SU-DHL-6 (cell line): ENCODE data around the gene TUBA4A.

Source experiments
- H2AFZ ChIP-seq: fragments of 200-600 bp; sonication (generic); 2 replicates; pipeline ENCODE4 v1.6.1; 2014; ENCODE audit warnings: low read depth, mild to moderate bottlenecking, moderate library complexity, mixed read lengths, antibody characterized with exemption, low read length; ENCODE audit not compliant: severe bottlenecking
- H3F3A ChIP-seq: fragments of 200-600 bp; shearing (Covaris generic); 2 replicates; pipeline ENCODE4 v1.6.0; 2016; ENCODE audit warnings: antibody characterized with exemption, mild to moderate bottlenecking; ENCODE audit not compliant: insufficient read depth
- H3K27ac ChIP-seq: fragments of 200-600 bp; sonication (generic); 2 replicates; pipeline ENCODE4 v1.5.1; 2016; ENCODE audit warnings: low read depth, mild to moderate bottlenecking, low read length, moderate library complexity, mixed read lengths
- H3K27me3 ChIP-seq: fragments of 200-600 bp; sonication (generic), shearing (Covaris generic); 2 replicates; pipeline ENCODE4 v1.6.0; 2014; ENCODE audit warnings: mild to moderate bottlenecking, low read length
- H3K36me3 ChIP-seq: fragments of 200-600 bp; sonication (generic); 2 replicates; pipeline ENCODE4 v1.6.1; 2014; ENCODE audit warnings: mild to moderate bottlenecking, low read length, mixed read lengths
- H3K4me2 ChIP-seq: fragments of 300-600, 200-600 bp; shearing (Covaris generic), sonication (generic); 2 replicates; pipeline ENCODE4 v1.6.0; 2014; ENCODE audit warnings: low read length, low read depth, mild to moderate bottlenecking; ENCODE audit not compliant: poor library complexity, severe bottlenecking
- H3K4me3 ChIP-seq: fragments of 200-600 bp; sonication (generic); 2 replicates; pipeline ENCODE4 v1.5.1; 2014; ENCODE audit warnings: antibody characterized with exemption, low read length, mild to moderate bottlenecking, mixed read lengths; ENCODE audit not compliant: insufficient read depth, poor library complexity, severe bottlenecking
- H3K79me2 ChIP-seq: fragments of 200-600 bp; sonication (generic); 2 replicates; pipeline ENCODE4 v1.6.1; 2014; ENCODE audit warnings: mild to moderate bottlenecking, low read length, moderate library complexity; ENCODE audit not compliant: insufficient read depth
- H3K9ac ChIP-seq: fragments of 200-600 bp; sonication (generic); 2 replicates; pipeline ENCODE4 v1.7.0; 2014; ENCODE audit warnings: mild to moderate bottlenecking, low read length
- H3K9me2 ChIP-seq: fragments of 200-600 bp; sonication (generic); replicated peaks from 2 replicates; pipeline ENCODE4 v1.6.1; 2014; ENCODE audit warnings: low read length; ENCODE audit not compliant: insufficient read depth
- H3K9me3 ChIP-seq: fragments of 200-600 bp; sonication (generic); 2 replicates; pipeline ENCODE4 v1.6.1; 2014; ENCODE audit warnings: low read length, mixed read lengths; ENCODE audit not compliant: insufficient read depth
- H4K20me1 ChIP-seq: fragments of 200-600 bp; sonication (generic); 2 replicates; pipeline ENCODE4 v1.6.1; 2014; ENCODE audit warnings: low read depth, mild to moderate bottlenecking, antibody characterized with exemption, low read length, moderate library complexity, mixed read lengths
- EZH2phosphoT487 ChIP-seq: fragments of 200-600 bp; sonication (generic), shearing (Covaris generic); conservative IDR thresholded peaks from 2 replicates; pipeline ENCODE4 v1.6.1; 2018; ENCODE audit warnings: mild to moderate bottlenecking, antibody characterized with exemption, low read length, moderate library complexity, mixed read lengths
- TF ChIP-seq, protein P1 (sequence below): fragments of 200-600 bp; sonication (generic); IDR thresholded peaks from one replicate; pipeline ENCODE4 v1.5.1; 2017; ENCODE audit warnings: antibody characterized with exemption, mild to moderate bottlenecking, low read length, moderate library complexity; ENCODE audit not compliant: insufficient read depth, poor library complexity, severe bottlenecking

The TUBA4A gene

DNA sequence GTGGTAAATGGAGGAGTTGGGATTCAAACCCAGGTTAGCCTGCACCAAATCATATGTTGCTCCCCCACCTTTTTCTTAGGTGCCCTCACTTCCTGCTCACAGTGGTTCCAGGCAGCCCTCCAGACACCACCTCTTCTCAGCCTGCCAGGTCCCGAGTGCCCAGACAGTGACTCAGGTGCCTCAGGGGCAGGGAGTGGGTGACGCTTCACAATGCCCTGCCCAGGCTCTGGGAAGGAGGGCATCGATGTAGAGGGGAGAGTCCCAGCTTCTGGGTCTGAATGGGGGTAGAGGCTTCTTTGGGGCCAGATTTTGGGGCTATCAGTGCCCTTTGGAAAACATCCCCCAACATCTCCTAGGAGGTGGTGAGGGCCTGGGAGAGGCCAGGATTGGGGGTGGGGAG, 20.2 kb upstream of the TUBA4A start:
- Histone ChIP-seq H3K79me2 (0 out of 2 replicates have a peak, but pooled peaks cover 4% of the 10 kb centered on the region), H3K9me3 (no peaks in the 10 kb centered on the region), H3K27ac (no peak overlapping the region), H4K20me1 (no peaks in the 10 kb centered on the region), H3K27me3 (no peaks in the 10 kb centered on the region), H3K4me3 (no peak overlapping the region), H3K9me2 (no peaks in the 10 kb centered on the region), H2AFZ (no peak overlapping the region), H3K36me3 (no peaks in the 10 kb centered on the region), H3K4me2 (no peak overlapping the region), H3F3A (peaks cover 13% of the 10 kb centered on the region), H3K9ac (no peak overlapping the region)
- TF ChIP-seq, protein P1, sequence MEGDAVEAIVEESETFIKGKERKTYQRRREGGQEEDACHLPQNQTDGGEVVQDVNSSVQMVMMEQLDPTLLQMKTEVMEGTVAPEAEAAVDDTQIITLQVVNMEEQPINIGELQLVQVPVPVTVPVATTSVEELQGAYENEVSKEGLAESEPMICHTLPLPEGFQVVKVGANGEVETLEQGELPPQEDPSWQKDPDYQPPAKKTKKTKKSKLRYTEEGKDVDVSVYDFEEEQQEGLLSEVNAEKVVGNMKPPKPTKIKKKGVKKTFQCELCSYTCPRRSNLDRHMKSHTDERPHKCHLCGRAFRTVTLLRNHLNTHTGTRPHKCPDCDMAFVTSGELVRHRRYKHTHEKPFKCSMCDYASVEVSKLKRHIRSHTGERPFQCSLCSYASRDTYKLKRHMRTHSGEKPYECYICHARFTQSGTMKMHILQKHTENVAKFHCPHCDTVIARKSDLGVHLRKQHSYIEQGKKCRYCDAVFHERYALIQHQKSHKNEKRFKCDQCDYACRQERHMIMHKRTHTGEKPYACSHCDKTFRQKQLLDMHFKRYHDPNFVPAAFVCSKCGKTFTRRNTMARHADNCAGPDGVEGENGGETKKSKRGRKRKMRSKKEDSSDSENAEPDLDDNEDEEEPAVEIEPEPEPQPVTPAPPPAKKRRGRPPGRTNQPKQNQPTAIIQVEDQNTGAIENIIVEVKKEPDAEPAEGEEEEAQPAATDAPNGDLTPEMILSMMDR = no peak
- no peak for TF ChIP-seq EZH2phosphoT487

DNA sequence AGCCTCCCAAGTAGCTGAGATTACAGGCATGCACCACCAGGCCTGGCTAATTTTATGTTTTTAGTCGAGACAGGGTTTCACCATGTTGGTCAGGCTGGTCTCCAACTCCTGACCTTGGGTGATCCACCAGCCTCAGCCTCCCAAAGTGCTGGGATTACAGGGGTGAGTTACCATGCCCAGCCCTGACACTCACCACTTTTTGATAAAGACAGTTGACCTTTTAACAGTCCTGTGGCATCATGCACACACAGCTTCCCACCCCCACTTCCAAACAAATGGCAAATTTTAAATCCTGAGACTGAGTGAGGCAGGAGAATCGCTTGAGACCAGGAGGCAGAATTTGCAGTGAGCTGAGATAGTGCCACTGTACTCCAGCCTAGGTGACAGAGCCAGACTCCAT, 19.3 kb upstream of the TUBA4A start:
- H3K9me2 ChIP-seq = no peaks in the 10 kb centered on the region
- H3F3A ChIP-seq = peaks cover 3% of the 10 kb centered on the region
- no peaks in the 10 kb centered on the region for H4K20me1 ChIP-seq
- H3K4me2 ChIP-seq = no peak overlapping the region
- H3K79me2 ChIP-seq = 0 out of 2 replicates have a peak, but pooled peaks cover 4% of the 10 kb centered on the region
- H3K4me3 ChIP-seq = no peak overlapping the region
- no peaks in the 10 kb centered on the region for H3K9me3 ChIP-seq
- TF ChIP-seq EZH2phosphoT487 = no peak
- TF ChIP-seq, protein P1 = no peak
- no peak overlapping the region for H3K9ac ChIP-seq
- H3K27me3 ChIP-seq = no peaks in the 10 kb centered on the region
- H3K36me3 ChIP-seq = no peaks in the 10 kb centered on the region
- no peak overlapping the region for H2AFZ ChIP-seq
- H3K27ac ChIP-seq = no peak overlapping the region

GRCh38 chr2:219272356-219272755, 18.6 kb upstream of the TUBA4A start:
- no peak overlapping the region for H3K4me2 ChIP-seq
- no peaks in the 10 kb centered on the region for H3K9me3 ChIP-seq
- no peaks in the 10 kb centered on the region for H3K36me3 ChIP-seq
- no peaks in the 10 kb centered on the region for H4K20me1 ChIP-seq
- TF ChIP-seq EZH2phosphoT487 = no peak
- TF ChIP-seq, protein P1 = no peak
- H3K79me2 ChIP-seq = 0 out of 2 replicates have a peak, but pooled peaks cover 3% of the 10 kb centered on the region
- H3K9ac ChIP-seq = no peak overlapping the region
- no peaks in the 10 kb centered on the region for H3F3A ChIP-seq
- H3K4me3 ChIP-seq = no peak overlapping the region
- H3K27ac ChIP-seq = no peak overlapping the region
- no peak overlapping the region for H2AFZ ChIP-seq
- H3K9me2 ChIP-seq = no peaks in the 10 kb centered on the region
- no peaks in the 10 kb centered on the region for H3K27me3 ChIP-seq
